HG02884 (cell line): ENCODE results near the gene SAMD5.

Source experiments
- ATAC-seq: cut with Tn5 transposase; IDR thresholded peaks from one replicate; pipeline ENCODE4 v1.9.1; 2021; ENCODE audit warnings: mild to moderate bottlenecking, moderate library complexity; ENCODE audit not compliant: unreplicated experiment

SAMD5 gene

GRCh38 chr6:147617366-147617765 lies 108.9 kb downstream of the SAMD5 start:
- no peak for ATAC-seq

GRCh38 chr6:147618457-147618856 lies 110.0 kb downstream of the SAMD5 start:
- no peak for ATAC-seq

- no peak for ATAC-seq
Observed at GRCh38 chr6:147618927-147619326, 110.4 kb downstream of the SAMD5 start.
